Ishikawa (cell line): ENCODE measurements around the gene PPFIBP1.

Experiments used
- CEBPB ChIP-seq: IDR thresholded peaks from 2 replicates; pipeline ENCODE4 v1.6.1; 2012
- EGR1 ChIP-seq: IDR thresholded peaks from 2 replicates; pipeline ENCODE4 v1.6.1; 2012
- EP300 ChIP-seq: IDR thresholded peaks from 2 replicates; pipeline ENCODE4 v1.6.1; 2012; ENCODE audit warnings: borderline replicate concordance
- MAX ChIP-seq: IDR thresholded peaks from 2 replicates; pipeline ENCODE4 v1.6.1; 2012
- NFIC ChIP-seq: IDR thresholded peaks from 2 replicates; pipeline ENCODE4 v1.6.1; 2012
- ZBTB7A ChIP-seq: IDR thresholded peaks from 2 replicates; pipeline ENCODE4 v1.6.1; 2012; ENCODE audit warnings: low read depth

GRCh38 chr12:27513155-27513824 lies 10.7 kb upstream of the PPFIBP1 start:
- TF ChIP-seq ZBTB7A (no peak), EP300 (no peak), MAX (no peak), CEBPB (no peak), NFIC (no peak), EGR1 (no peak)
